ENCODE data around the gene KCP. TPM values are rescaled to one million over a fixed set of nuclear protein-coding genes. Genes with fewer than 3 reads are reported as not detected.

The KCP gene
- total and polyA plus RNA-seq, 10 of the 15 experiments (the other 5 are each of a cell fraction or from before 2014, with no cell fraction given): 0.05 to 7.8 (median 2.5) TPM

DNA sequence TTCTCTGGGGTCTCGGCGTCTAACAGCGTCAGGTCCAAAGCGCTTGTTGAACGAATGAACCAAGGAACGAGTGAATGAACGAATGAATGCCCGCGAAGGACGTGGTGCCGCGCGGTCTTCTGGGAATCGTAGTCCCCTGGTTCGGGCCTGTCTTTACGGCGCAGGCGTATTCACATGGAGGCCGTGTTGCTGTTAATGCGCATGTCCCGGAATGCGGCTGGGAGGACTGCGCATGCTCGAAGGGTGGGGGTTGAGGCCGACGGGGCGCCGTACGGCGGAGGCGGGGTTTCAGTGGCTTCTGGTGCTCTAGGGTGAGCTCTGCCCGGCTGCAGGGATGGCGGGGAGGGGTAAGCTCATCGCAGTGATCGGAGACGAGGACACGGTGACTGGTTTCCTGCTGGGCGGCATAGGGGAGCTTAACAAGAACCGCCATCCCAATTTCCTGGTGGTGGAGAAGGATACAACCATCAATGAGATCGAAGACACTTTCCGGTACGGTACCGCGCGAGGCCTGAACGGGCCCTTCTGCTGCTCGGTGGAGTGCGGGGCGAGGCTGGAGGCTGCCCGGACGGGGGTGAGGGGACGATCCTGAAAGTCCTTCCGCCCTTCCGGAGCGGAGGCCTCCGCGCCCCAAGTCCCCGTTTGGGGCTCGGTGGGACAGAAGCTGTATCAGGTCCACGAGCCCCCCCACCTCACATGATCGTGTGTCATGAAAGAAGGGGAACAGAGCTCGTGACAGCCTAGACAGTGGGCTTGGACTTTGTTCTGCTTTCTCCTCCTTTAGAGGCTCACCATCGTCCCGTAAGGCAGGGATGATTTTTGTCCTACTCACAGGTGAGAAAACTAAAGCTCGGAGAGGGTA lies 47.7 kb downstream of the KCP start, which contains the start of gene ATP6V1F (continued):
- TF ChIP-seq, protein P1, sequence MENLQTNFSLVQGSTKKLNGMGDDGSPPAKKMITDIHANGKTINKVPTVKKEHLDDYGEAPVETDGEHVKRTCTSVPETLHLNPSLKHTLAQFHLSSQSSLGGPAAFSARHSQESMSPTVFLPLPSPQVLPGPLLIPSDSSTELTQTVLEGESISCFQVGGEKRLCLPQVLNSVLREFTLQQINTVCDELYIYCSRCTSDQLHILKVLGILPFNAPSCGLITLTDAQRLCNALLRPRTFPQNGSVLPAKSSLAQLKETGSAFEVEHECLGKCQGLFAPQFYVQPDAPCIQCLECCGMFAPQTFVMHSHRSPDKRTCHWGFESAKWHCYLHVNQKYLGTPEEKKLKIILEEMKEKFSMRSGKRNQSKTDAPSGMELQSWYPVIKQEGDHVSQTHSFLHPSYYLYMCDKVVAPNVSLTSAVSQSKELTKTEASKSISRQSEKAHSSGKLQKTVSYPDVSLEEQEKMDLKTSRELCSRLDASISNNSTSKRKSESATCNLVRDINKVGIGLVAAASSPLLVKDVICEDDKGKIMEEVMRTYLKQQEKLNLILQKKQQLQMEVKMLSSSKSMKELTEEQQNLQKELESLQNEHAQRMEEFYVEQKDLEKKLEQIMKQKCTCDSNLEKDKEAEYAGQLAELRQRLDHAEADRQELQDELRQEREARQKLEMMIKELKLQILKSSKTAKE (IDR thresholded peaks at IDR 0.05; ENCODE audit: low read depth, poor library complexity, severe bottlenecking): no peak
- TF ChIP-seq DPF2 (IDR thresholded peaks at IDR 0.05): 0 out of 2 replicates have a peak, but pooled peaks have one; percentile 25
- TF ChIP-seq POLR2AphosphoS5 (IDR thresholded peaks at IDR 0.05; ENCODE audit: low read length): peak; percentile 79
- TF ChIP-seq YBX1 (IDR thresholded peaks at IDR 0.05): no peak
- peak; percentile 54; the same call in 1 of the 2 replicates for TF ChIP-seq GATAD2B (conservative IDR thresholded peaks at IDR 0.05; ENCODE audit: low read depth)
- TF ChIP-seq, protein P2, sequence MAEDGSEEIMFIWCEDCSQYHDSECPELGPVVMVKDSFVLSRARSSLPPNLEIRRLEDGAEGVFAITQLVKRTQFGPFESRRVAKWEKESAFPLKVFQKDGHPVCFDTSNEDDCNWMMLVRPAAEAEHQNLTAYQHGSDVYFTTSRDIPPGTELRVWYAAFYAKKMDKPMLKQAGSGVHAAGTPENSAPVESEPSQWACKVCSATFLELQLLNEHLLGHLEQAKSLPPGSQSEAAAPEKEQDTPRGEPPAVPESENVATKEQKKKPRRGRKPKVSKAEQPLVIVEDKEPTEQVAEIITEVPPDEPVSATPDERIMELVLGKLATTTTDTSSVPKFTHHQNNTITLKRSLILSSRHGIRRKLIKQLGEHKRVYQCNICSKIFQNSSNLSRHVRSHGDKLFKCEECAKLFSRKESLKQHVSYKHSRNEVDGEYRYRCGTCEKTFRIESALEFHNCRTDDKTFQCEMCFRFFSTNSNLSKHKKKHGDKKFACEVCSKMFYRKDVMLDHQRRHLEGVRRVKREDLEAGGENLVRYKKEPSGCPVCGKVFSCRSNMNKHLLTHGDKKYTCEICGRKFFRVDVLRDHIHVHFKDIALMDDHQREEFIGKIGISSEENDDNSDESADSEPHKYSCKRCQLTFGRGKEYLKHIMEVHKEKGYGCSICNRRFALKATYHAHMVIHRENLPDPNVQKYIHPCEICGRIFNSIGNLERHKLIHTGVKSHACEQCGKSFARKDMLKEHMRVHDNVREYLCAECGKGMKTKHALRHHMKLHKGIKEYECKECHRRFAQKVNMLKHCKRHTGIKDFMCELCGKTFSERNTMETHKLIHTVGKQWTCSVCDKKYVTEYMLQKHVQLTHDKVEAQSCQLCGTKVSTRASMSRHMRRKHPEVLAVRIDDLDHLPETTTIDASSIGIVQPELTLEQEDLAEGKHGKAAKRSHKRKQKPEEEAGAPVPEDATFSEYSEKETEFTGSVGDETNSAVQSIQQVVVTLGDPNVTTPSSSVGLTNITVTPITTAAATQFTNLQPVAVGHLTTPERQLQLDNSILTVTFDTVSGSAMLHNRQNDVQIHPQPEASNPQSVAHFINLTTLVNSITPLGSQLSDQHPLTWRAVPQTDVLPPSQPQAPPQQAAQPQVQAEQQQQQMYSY (CRISPR knock-in tag; IDR thresholded peaks at IDR 0.05): no peak
- TF ChIP-seq CREB1 (IDR thresholded peaks at IDR 0.05; ENCODE audit: low read depth): peak; percentile 90
- peak; percentile 97 for TF ChIP-seq HDGF (IDR thresholded peaks at IDR 0.05)
- peak in 1 of 2 experiments; percentile 28; a peak in 1 of 4 replicates for TF ChIP-seq BHLHE40 (IDR thresholded peaks at IDR 0.05; ENCODE audit: borderline replicate concordance in 1 of 2, low read depth in 2 of 2, low read length in 1 of 2)
- no peak for TF ChIP-seq ZNF384 (IDR thresholded peaks at IDR 0.05; ENCODE audit: borderline replicate concordance, low read depth, low read length)
- no peak for TF ChIP-seq MEF2B (IDR thresholded peaks at IDR 0.05; ENCODE audit: partially characterized antibody, poor library complexity, severe bottlenecking)
- TF ChIP-seq PAX5 (IDR thresholded peaks at IDR 0.05; ENCODE audit: borderline replicate concordance, low read depth, low read length): no peak
- TF ChIP-seq NBN (IDR thresholded peaks at IDR 0.05): peak; percentile 69; the same call in 1 of the 2 replicates
- TF ChIP-seq RB1 (IDR thresholded peaks at IDR 0.05; ENCODE audit: borderline replicate concordance): no peak
- TF ChIP-seq ZNF24 (IDR thresholded peaks at IDR 0.05): peak; percentile 100
- TF ChIP-seq, protein P3, sequence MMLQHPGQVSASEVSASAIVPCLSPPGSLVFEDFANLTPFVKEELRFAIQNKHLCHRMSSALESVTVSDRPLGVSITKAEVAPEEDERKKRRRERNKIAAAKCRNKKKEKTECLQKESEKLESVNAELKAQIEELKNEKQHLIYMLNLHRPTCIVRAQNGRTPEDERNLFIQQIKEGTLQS (IDR thresholded peaks at IDR 0.05; ENCODE audit: borderline replicate concordance, extremely low read depth, low read depth, low read length): no peak
- TF ChIP-seq PAX8 (IDR thresholded peaks at IDR 0.05): no peak
- TF ChIP-seq ETV6 (conservative IDR thresholded peaks at IDR 0.05 in 1 of 2, IDR thresholded peaks at IDR 0.05 in 1 of 2; ENCODE audit: borderline replicate concordance in 1 of 2, low read depth in 1 of 2): no peak
- no peak for TF ChIP-seq NR2C2 (IDR thresholded peaks at IDR 0.05; ENCODE audit: borderline replicate concordance, control insufficient read depth, insufficient read length, low read depth)
- peak; percentile 91 for TF ChIP-seq HCFC1 (IDR thresholded peaks at IDR 0.05; ENCODE audit: low read length)
- TF ChIP-seq EP300 (IDR thresholded peaks at IDR 0.05; ENCODE audit: borderline replicate concordance in 1 of 2, control insufficient read depth in 1 of 2, low read depth in 2 of 2, low read length in 2 of 2): no peak

Data from GM12878 (cell line).